SW 1271 (cell line): Measurements from ENCODE around the gene MMGT1.
"Not testable (repeated sequence)": the region's sequence is repeated elsewhere in the genome, so short reads cannot be mapped to it uniquely, and the experiment has no call there.

Experiments
- DNase-seq, 2 experiments: peaks; one replicate each; lab custom pipeline; 2025; lab: John Stamatoyannopoulos, UW

The MMGT1 gene

GRCh38 chrX:135923353-135923752 is 50.4 kb downstream of the MMGT1 start:
- peak in 1 of 2 experiments; percentile 2 for DNase-seq

- DNase-seq = not testable (repeated sequence)
Measured at GRCh38 chrX:135920516-135920915, 53.3 kb downstream of the MMGT1 start.

- DNase-seq = no peak
Measured at GRCh38 chrX:135914404-135914803, 59.4 kb downstream of the MMGT1 start.
